Measurements from ENCODE around the gene SPC25.

Gene SPC25

DNA sequence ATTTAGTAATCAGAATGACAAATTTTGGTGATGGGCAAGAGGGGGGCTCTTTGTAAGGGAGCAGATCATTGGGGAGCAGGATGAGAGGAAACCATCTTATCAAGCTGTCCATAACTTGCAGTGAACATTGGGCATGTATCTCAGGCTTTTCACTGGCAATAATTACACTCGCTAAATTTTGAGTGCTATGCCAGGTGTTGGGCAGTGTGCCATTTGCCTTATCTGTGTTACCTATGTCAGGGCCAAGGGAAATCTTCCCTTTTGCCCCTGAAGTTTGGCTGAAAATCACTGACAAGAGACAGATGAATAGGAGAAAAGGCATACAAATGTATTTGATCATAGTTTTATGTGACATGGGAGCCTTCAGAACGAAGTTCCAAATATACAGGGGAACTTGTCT is 48.8 kb downstream of the SPC25 start:
- DNase-seq (ENCODE audit: low read depth) = no peak

DNA sequence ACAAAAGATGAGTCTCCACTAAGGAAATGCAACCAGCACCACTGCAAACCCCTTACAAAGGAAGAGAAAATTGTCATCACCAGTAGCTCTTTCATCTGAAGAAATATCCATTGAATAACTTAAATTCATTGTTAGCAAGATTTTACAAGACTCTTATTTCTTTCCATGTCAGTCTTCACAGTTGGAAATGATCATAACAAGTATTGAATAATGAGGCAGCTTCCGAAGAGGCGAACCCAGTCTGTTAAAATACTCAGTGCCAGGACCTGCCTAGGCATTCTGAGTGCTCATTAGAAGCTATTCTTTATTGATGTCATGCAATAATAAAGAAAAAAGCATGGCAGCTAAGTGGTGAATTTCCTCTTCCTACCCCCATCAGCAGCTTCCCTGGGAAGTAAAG is 54.3 kb downstream of the SPC25 start:
- no peak for DNase-seq (ENCODE audit: low read depth)

DNA sequence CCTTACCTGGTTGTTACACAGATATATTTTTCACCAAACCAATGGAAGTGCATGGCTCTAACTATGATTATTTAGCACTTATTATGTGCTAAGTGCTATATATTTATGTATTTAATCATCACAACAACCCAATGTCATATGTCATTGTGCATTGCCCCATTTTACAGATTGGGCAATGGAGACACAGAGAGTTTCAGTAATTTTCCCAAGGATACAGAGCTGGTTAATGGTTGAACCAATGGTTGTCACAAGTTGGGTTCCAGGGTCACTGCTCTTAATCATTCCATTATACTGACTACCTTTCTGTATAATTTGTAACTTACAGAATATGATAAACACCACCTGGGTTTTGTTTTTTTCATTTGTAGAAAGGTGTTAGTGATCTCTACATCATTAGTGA is 58.6 kb downstream of the SPC25 start:
- DNase-seq (ENCODE audit: low read depth) = no peak

DNA sequence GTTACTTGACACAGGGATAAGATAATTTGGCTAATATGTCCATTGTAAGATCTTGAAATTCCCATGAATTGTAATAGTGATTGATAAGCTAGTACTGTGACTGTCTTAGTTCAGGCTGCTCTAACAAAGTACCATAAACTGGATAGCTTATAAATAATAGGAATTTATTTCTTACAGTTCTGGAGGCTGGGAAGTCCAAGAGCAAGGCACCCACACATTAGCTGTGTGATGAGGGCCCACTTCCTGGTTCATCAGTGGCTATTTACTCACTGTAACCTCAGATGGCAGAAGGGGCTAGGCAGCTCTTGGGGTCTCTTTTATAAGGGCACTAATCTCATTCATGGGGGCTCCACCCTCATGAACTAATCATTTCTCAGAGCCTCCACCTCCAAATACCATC is 59.3 kb downstream of the SPC25 start:
- no peak for DNase-seq (ENCODE audit: low read depth)

DNA sequence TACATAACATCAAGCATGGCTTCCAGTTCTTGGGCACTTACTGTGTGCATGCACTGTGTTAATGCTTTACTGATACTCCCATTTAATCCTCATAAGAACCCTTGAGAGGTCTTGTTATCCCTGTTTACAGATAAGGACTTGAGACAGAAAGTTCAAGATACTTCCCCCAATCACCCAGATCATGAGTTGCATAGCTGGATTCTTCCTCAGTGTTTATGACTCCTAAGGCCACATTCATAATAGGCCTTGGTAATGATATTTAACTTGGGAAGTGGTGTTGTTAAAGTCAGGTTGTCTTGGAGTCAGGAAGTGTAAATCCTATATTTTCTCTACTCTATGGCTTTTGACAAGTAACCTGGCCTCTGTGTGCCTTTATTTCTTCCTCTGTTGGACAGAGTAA is 65.1 kb downstream of the SPC25 start:
- DNase-seq (ENCODE audit: low read depth) = no peak

DNA sequence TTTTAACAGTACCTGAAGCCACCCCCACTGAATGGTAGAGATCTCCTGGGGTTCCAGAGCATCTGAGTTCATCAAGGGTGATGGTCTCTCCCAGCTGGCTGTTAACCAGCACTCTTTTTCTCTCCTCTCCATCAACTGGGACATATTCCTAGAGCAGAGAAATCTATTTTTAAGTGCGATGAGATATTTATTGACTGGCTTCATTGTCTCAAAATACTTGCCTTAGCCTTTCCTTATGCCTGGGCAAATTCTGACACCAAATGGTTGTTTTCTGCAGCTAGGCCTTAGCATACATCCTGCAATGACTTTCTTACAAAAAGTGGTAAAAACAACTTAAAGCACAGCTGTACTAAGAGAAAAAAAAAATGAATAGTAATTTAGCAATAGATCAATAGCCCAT is 68.2 kb downstream of the SPC25 start:
- no peak for DNase-seq (ENCODE audit: low read depth)

DNA sequence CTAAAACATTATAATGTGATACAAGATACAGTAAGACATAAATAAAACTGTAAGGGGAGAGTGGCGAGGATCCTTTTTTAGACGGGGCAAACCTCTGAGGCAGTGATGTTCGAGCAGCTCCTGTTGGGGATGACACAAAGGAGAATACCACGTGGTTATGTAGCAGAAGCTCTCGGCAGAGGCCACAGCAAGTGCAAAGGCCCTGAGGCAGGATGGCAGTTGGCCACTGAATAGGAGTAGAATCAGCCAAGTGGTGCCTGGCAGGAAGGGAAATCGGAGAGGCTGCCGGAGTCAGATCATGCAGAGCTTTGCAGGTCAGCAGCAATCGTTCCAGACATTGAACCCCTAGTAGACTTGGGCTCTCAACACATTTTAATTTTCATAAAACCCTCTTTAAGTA is 68.7 kb downstream of the SPC25 start:
- no peak for DNase-seq (ENCODE audit: low read depth)

All from stimulated activated CD8-positive, alpha-beta memory T cell treated with anti-CD3 and anti-CD28 coated beads, Interleukin-4, amount 100 ng/mL, for 24 hours (primary cell).